ENCODE results near the gene NELFB.

DNA sequence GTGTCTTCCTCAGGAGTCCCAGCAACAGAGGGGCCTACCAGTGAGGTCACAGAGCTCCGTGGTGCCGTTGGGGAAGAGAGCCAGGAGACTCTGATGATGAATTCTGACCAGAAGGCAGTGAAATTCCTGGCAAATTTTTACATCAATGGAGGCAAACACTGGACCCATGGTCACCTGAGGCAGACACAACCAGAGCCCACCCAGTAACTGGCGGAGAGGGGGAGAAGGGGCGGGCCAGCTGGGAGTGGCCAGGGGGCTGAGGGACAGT is 4.0 kb upstream of the NELFB start, which contains the start of gene STPG3:
- TF ChIP-seq, protein P1, sequence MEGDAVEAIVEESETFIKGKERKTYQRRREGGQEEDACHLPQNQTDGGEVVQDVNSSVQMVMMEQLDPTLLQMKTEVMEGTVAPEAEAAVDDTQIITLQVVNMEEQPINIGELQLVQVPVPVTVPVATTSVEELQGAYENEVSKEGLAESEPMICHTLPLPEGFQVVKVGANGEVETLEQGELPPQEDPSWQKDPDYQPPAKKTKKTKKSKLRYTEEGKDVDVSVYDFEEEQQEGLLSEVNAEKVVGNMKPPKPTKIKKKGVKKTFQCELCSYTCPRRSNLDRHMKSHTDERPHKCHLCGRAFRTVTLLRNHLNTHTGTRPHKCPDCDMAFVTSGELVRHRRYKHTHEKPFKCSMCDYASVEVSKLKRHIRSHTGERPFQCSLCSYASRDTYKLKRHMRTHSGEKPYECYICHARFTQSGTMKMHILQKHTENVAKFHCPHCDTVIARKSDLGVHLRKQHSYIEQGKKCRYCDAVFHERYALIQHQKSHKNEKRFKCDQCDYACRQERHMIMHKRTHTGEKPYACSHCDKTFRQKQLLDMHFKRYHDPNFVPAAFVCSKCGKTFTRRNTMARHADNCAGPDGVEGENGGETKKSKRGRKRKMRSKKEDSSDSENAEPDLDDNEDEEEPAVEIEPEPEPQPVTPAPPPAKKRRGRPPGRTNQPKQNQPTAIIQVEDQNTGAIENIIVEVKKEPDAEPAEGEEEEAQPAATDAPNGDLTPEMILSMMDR (IDR thresholded peaks at IDR 0.05 in 8 of 11, conservative IDR thresholded peaks at IDR 0.05 in 3 of 11), result no peak
- no peak for TF ChIP-seq POLR2AphosphoS5 (IDR thresholded peaks at IDR 0.05)

All from spleen (tissue), 7 donors.